GM15510 (cell line): ENCODE data around the gene ZBTB11.

Experiments
- POLR2A ChIP-seq: IDR thresholded peaks from 3 replicates; pipeline ENCODE4 v1.6.1; 2011; ENCODE audit warnings: borderline replicate concordance; ENCODE audit not compliant: insufficient read length; ENCODE audit errors: extremely low read depth

Gene ZBTB11

GRCh38 chr3:101676765-101677435 is at the start of gene ZBTB11:
Gene ZBTB11, minus strand, starts transcription at chr3:101677132. Its CDS starts 218 bp downstream, at chr3:101676914.
- peak; percentile 61 for TF ChIP-seq POLR2A

GRCh38 chr3:101725890-101726275 is 49.0 kb upstream of the ZBTB11 start:
- TF ChIP-seq POLR2A = no peak

DNA sequence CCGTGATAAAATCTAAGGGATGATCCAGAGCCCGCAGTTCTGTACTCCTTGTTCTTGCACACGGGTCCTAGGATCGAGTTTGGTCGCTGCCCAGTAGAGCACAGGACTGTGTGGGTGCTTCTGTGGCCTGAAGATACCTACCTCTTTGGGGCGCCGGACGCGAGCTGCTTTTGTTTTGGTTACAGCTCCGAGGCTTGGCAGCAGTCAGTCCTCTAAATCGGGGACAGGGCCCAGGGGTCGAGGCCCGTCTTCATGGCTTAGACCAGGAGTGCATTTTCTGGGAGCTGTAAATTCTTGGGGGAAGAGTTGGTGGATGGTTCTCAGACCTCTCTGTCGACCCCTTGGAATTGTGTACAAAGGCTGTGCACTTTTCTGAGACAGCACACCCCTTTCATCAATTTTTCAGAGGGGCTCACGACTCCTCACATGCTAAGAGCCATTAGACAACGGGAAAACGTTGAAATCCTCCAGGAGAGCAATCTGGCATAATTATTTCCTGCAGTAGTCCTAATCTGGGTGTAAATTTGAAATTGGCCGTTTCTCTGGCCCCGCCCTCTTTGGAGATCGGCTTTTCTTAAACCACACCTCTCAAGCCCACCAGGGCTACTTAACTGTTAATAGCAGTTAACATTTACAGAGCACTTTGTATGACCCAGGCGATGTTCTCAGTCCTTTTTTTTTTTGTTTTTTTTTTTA is 48.4 kb upstream of the ZBTB11 start:
- TF ChIP-seq POLR2A = no peak

GRCh38 chr3:101724329-101725193 is 47.6 kb upstream of the ZBTB11 start, which contains the start of gene CEP97:
Gene CEP97, plus strand, starts transcription at chr3:101724614. Its CDS starts 63 bp downstream, at chr3:101724677.
- TF ChIP-seq POLR2A = peak; percentile 36

GRCh38 chr3:101722394-101723173 is 45.7 kb upstream of the ZBTB11 start:
- TF ChIP-seq POLR2A = no peak

DNA sequence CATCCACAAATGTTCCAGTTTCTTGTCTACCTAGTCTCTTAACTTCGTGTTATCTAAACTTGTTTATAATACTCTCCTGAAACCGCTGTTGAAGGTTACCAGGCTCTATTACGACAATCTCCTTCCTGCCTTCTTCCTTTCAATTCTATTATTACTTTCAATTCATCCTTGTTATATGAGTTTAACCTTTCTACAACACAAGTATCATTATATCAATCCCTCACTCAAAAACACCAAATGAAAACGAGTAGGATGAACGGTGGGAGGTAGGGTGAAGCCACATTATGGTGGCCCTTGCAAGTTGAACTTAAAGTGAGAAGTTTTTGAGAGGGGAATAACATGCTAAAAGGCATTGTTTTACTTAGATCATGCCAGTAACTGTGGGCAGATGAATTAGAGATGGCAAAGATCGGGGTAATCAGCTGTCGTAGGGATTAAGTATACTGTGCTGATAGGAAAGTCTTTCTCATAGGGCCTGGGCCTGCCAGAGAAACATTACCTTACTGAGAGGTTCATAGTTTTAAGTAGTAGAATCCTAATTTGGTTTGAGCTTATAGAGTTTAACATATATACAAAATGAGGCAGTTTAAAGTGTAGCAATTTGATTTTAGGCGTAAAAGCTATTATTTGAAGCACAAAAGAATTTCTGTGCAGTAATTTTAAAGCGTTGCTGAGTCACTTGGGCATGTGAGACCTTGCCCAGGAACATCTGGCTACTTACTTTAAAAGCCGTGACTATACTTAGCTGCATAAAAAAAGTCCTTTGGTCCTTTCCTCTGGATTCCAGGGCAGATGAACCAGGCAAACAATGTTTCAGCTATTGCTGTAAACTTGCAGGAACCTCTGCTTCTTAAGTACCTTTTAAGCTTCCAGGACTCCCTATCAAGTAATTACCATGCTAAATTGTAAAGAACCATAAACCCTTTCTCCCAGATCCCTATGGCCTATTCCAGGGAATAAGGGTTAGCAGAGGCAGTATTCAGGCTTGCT is 44.2 kb upstream of the ZBTB11 start:
- no peak for TF ChIP-seq POLR2A

GRCh38 chr3:101719604-101720185 is 42.8 kb upstream of the ZBTB11 start:
- no peak for TF ChIP-seq POLR2A

GRCh38 chr3:101718455-101718854 is 41.5 kb upstream of the ZBTB11 start:
- TF ChIP-seq POLR2A = no peak

DNA sequence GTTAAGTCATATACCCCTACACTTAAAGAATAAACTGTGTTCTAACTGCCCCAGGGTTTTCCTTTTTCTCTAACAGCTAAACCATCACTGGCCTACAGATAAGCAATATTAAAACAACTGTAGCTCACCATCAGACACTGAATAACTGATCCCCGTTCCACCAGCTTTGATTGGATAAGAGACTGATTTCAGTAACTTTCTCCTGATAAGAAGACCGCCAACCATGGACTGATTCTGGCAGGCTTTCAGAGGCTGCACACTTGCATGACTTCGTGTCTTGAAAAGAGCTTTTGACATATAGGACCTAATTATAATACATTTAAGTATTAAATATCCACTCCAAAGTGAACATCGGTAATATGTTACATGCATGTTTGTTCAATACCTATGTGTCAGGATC is 32.2 kb upstream of the ZBTB11 start:
- TF ChIP-seq POLR2A = no peak

DNA sequence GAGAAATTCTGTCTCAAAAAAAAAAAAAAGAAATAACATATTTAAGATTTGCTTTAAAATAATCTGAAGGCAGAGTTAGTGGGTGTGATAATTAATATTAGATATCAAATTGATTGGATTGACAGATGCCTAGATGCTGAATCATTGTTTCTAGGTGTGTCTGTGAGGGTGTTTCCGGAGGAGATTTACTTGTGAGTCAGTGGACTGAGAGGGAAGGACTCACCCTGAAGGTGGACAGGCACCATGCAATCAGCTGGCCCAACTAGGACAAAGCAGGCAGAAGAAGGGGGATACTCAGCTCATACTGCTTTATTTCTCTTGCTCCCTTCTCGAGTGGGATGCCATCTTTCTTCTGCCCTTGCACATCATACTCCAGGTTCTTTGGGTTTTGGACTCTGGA is 26.2 kb upstream of the ZBTB11 start:
- TF ChIP-seq POLR2A = no peak

GRCh38 chr3:101702726-101703125 is 25.8 kb upstream of the ZBTB11 start:
- no peak for TF ChIP-seq POLR2A

GRCh38 chr3:101701696-101702634 is 25.0 kb upstream of the ZBTB11 start:
- TF ChIP-seq POLR2A = no peak
